WTC11 (cell line): ENCODE results near the gene MAX.
"Not testable (repeated sequence)": the region's sequence is repeated elsewhere in the genome, so short reads cannot be mapped to it uniquely, and the experiment has no call there.

Experiments used
- CREB1 ChIP-seq: sonication (generic); formaldehyde crosslinking; IDR thresholded peaks from 2 replicates; pipeline ENCODE4 v1.8.0; 2023; ENCODE audit warnings: mild to moderate bottlenecking, missing genetic modification reagents
- CREM ChIP-seq: sonication (generic); formaldehyde crosslinking; IDR thresholded peaks from 2 replicates; pipeline ENCODE4 v1.8.1; 2022; ENCODE audit warnings: mild to moderate bottlenecking, missing genetic modification reagents, moderate library complexity
- ESRRA ChIP-seq: sonication (generic); formaldehyde crosslinking; IDR thresholded peaks from 2 replicates; pipeline ENCODE4 v1.8.1; 2022; ENCODE audit warnings: mild to moderate bottlenecking, missing genetic modification reagents, borderline replicate concordance
- FOXP1 ChIP-seq: sonication (generic); formaldehyde crosslinking; IDR thresholded peaks from 2 replicates; pipeline ENCODE4 v1.8.0; 2022; ENCODE audit warnings: missing genetic modification reagents, mild to moderate bottlenecking, moderate library complexity, borderline replicate concordance
- NR1H2 ChIP-seq: sonication (generic); formaldehyde crosslinking; IDR thresholded peaks from 2 replicates; pipeline ENCODE4 v1.9.0; 2021; ENCODE audit warnings: mild to moderate bottlenecking, moderate library complexity, missing genetic modification reagents
- SP1 ChIP-seq: sonication (generic); formaldehyde crosslinking; conservative IDR thresholded peaks from 2 replicates; pipeline ENCODE4 v1.8.1; 2022; ENCODE audit warnings: missing genetic modification reagents
- TCF7 ChIP-seq: sonication (generic); formaldehyde crosslinking; IDR thresholded peaks from 2 replicates; pipeline ENCODE4 v1.8.0; 2022; ENCODE audit warnings: mild to moderate bottlenecking, low read depth, missing genetic modification reagents, moderate library complexity
- ZBTB21 ChIP-seq: sonication (generic); formaldehyde crosslinking; IDR thresholded peaks from 2 replicates; pipeline ENCODE4 v1.8.1; 2023; ENCODE audit warnings: mild to moderate bottlenecking, missing genetic modification reagents, borderline replicate concordance
- TF ChIP-seq, protein P1 (sequence below): fragments of 200-600 bp; IDR thresholded peaks from 2 replicates; pipeline ENCODE4 v1.8.0; 2022; ENCODE audit warnings: antibody characterized with exemption
- TF ChIP-seq, protein P2 (sequence below): sonication (generic); formaldehyde crosslinking; IDR thresholded peaks from 2 replicates; pipeline ENCODE4 v1.8.0; 2022; ENCODE audit warnings: mild to moderate bottlenecking, missing genetic modification reagents
- TF ChIP-seq, protein P3 (sequence below): sonication (generic); formaldehyde crosslinking; IDR thresholded peaks from 2 replicates; pipeline ENCODE4 v1.8.0; 2023; ENCODE audit warnings: missing genetic modification reagents, mild to moderate bottlenecking, borderline replicate concordance

DNA sequence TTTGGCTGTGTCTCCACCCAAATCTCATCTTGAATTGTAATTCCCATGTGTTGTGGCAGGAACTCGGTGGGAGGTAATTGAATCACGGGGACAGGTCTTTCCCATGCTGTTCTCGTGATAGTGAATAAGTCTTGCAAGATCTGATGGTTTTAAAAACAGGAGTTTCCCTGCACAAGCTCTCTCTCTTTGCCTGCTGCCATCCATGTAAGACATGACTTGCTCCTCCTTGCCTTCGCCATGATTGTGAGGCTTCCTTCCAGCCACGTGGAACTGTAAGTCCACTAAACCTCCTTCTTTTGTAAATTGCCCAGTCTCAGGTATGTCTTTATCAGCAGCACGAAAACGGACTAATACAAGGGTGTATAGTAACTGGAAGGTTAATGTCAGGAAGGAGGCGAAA lies 14.5 kb downstream of the MAX start:
- TF ChIP-seq, protein P1, sequence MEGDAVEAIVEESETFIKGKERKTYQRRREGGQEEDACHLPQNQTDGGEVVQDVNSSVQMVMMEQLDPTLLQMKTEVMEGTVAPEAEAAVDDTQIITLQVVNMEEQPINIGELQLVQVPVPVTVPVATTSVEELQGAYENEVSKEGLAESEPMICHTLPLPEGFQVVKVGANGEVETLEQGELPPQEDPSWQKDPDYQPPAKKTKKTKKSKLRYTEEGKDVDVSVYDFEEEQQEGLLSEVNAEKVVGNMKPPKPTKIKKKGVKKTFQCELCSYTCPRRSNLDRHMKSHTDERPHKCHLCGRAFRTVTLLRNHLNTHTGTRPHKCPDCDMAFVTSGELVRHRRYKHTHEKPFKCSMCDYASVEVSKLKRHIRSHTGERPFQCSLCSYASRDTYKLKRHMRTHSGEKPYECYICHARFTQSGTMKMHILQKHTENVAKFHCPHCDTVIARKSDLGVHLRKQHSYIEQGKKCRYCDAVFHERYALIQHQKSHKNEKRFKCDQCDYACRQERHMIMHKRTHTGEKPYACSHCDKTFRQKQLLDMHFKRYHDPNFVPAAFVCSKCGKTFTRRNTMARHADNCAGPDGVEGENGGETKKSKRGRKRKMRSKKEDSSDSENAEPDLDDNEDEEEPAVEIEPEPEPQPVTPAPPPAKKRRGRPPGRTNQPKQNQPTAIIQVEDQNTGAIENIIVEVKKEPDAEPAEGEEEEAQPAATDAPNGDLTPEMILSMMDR, result not testable (repeated sequence)
- TF ChIP-seq NR1H2 (CRISPR knock-in tag); CREM; ZBTB21 (CRISPR knock-in tag); TCF7 (CRISPR knock-in tag); SP1 (CRISPR knock-in tag); ESRRA (CRISPR knock-in tag); FOXP1 (CRISPR knock-in tag); CREB1: not testable (repeated sequence)
- TF ChIP-seq, protein P2, sequence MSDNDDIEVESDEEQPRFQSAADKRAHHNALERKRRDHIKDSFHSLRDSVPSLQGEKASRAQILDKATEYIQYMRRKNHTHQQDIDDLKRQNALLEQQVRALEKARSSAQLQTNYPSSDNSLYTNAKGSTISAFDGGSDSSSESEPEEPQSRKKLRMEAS, result not testable (repeated sequence)
- TF ChIP-seq, protein P3, sequence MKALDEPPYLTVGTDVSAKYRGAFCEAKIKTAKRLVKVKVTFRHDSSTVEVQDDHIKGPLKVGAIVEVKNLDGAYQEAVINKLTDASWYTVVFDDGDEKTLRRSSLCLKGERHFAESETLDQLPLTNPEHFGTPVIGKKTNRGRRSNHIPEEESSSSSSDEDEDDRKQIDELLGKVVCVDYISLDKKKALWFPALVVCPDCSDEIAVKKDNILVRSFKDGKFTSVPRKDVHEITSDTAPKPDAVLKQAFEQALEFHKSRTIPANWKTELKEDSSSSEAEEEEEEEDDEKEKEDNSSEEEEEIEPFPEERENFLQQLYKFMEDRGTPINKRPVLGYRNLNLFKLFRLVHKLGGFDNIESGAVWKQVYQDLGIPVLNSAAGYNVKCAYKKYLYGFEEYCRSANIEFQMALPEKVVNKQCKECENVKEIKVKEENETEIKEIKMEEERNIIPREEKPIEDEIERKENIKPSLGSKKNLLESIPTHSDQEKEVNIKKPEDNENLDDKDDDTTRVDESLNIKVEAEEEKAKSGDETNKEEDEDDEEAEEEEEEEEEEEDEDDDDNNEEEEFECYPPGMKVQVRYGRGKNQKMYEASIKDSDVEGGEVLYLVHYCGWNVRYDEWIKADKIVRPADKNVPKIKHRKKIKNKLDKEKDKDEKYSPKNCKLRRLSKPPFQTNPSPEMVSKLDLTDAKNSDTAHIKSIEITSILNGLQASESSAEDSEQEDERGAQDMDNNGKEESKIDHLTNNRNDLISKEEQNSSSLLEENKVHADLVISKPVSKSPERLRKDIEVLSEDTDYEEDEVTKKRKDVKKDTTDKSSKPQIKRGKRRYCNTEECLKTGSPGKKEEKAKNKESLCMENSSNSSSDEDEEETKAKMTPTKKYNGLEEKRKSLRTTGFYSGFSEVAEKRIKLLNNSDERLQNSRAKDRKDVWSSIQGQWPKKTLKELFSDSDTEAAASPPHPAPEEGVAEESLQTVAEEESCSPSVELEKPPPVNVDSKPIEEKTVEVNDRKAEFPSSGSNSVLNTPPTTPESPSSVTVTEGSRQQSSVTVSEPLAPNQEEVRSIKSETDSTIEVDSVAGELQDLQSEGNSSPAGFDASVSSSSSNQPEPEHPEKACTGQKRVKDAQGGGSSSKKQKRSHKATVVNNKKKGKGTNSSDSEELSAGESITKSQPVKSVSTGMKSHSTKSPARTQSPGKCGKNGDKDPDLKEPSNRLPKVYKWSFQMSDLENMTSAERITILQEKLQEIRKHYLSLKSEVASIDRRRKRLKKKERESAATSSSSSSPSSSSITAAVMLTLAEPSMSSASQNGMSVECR (CRISPR knock-in tag), result not testable (repeated sequence)
